HG03460 (cell line): ENCODE measurements around the gene GRIN3B.

Experiments
- ATAC-seq: cut with Tn5 transposase; IDR thresholded peaks from one replicate; pipeline ENCODE4 v1.9.1; 2021; ENCODE audit not compliant: unreplicated experiment

Gene GRIN3B

DNA sequence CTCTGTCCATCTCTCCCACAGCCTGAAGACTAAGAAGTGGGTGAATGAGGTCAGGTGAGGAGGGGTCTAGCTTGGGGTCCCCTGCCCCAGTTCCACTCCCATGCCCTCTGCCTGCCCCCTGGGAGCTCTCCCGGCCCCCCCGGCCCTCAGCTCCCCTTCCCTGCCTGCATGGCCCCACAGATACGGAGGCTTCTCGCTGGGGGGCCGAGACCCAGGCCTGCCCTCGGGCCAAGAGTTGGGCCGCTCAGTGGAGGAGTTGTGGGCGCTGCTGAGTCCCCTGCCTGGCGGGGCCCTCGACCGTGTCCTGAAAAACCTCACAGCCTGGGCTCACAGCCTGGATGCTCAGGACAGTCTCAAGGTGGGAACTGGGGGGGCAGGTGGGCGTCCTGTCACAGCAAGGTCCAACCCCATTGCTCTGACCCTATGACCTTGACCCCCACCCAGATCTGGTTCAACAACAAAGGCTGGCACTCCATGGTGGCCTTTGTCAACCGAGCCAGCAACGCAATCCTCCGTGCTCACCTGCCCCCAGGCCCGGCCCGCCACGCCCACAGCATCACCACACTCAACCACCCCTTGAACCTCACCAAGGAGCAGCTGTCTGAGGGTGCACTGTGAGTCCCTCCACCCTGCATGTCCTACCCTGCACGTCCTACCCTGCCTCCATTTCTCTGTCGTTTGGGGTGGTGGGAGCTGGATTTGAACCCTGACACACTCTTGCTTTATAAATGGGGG is 55.8 kb downstream of the GRIN3B start:
- no peak for ATAC-seq

- ATAC-seq = no peak
Observed at GRCh38 chr19:1057176-1057855, 57.1 kb downstream of the GRIN3B start.

GRCh38 chr19:1058112-1058511 is 57.9 kb downstream of the GRIN3B start:
- ATAC-seq = no peak
